ENCODE results near the gene ZNRD2.

Gene ZNRD2

DNA sequence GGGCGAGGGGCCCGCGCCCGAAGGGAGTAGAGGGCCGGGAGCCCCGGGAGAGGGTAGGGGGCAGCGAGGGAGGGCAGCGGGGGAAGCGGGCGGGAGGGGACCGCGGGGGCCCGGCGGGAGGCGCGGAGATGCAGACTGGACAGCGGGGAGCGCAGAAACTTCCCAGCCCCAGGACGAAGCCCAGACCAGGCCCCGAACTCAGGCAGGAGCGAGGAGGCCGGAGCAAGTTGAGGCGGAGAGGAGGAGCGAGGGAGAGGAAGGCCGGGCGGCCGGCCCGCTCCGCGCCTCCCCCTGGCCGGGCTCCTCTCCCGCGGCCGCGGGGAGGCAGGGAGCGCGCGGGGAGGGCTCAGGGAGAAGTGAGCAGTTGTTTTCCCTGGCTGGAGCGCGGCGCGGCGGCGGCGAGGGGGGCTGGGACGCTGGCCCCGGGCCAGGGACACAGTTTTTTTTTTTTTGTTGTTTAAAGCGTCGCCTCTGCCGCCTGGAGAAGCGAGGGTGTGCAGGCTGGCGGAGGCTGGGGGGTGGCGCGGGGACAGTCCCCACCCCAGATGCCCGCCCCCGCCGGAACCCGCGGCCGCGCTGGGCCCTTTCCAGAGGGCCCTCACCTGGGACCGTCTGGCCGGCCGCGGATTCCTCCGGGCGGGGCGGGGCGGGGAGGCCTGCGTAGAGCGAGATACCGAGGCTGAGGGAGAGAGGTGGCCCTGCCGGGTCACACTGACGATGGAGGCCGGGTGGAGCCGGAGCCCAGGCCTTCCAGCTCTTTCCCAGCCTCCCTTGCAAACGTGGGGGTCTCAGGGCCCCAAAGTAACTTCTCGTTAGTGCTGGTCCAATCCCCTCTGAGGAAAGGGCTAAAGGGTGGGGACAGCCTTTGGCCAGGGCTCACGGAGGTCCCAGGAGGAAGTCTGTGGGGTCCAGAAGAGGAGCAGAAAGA, 12.0 kb upstream of the ZNRD2 start, which contains the start of gene LTBP3 (continued):
- TF ChIP-seq ZNF114 (tag by site-specific recombination; IDR thresholded peaks at IDR 0.05) (no peak), ZNF426 (tag by site-specific recombination; IDR thresholded peaks at IDR 0.05) (no peak), ZNF510 (tag by site-specific recombination; IDR thresholded peaks at IDR 0.05; ENCODE audit: insufficient replicate concordance) (no peak), KLF10 (tag by site-specific recombination; IDR thresholded peaks at IDR 0.05) (peak; percentile 26; the same call in 1 of the 2 replicates), KLF8 (tag by site-specific recombination; IDR thresholded peaks at IDR 0.05) (peak; percentile 45; the same call in 1 of the 2 replicates), SP2 (tag by site-specific recombination; IDR thresholded peaks at IDR 0.05) (peak; percentile 18), ZNF121 (tag by site-specific recombination; IDR thresholded peaks at IDR 0.05) (0 out of 2 replicates have a peak, but pooled peaks have one; percentile 9), KLF1 (tag by site-specific recombination; IDR thresholded peaks at IDR 0.05) (no peak), OSR2 (tag by site-specific recombination; IDR thresholded peaks at IDR 0.05) (no peak), ZNF701 (tag by site-specific recombination; IDR thresholded peaks at IDR 0.05) (no peak), ZNF707 (tag by site-specific recombination; IDR thresholded peaks at IDR 0.05) (no peak), ZNF621 (tag by site-specific recombination; IDR thresholded peaks at IDR 0.05) (no peak), ZBTB8A (tag by site-specific recombination; IDR thresholded peaks at IDR 0.05) (peak; percentile 52; the same call in 1 of the 2 replicates), SP7 (tag by site-specific recombination; IDR thresholded peaks at IDR 0.05) (no peak), ZNF521 (tag by site-specific recombination; IDR thresholded peaks at IDR 0.05) (no peak)
- TF ChIP-seq, protein P1, sequence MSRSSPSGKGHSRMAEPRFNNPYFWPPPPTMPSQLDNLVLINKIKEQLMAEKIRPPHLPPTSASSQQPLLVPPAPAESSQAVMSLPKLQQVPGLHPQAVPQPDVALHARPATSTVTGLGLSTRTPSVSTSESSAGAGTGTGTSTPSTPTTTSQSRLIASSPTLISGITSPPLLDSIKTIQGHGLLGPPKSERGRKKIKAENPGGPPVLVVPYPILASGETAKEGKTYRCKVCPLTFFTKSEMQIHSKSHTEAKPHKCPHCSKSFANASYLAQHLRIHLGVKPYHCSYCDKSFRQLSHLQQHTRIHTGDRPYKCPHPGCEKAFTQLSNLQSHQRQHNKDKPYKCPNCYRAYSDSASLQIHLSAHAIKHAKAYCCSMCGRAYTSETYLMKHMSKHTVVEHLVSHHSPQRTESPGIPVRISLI (tag by site-specific recombination; IDR thresholded peaks at IDR 0.05): no peak
- TF ChIP-seq, protein P2, sequence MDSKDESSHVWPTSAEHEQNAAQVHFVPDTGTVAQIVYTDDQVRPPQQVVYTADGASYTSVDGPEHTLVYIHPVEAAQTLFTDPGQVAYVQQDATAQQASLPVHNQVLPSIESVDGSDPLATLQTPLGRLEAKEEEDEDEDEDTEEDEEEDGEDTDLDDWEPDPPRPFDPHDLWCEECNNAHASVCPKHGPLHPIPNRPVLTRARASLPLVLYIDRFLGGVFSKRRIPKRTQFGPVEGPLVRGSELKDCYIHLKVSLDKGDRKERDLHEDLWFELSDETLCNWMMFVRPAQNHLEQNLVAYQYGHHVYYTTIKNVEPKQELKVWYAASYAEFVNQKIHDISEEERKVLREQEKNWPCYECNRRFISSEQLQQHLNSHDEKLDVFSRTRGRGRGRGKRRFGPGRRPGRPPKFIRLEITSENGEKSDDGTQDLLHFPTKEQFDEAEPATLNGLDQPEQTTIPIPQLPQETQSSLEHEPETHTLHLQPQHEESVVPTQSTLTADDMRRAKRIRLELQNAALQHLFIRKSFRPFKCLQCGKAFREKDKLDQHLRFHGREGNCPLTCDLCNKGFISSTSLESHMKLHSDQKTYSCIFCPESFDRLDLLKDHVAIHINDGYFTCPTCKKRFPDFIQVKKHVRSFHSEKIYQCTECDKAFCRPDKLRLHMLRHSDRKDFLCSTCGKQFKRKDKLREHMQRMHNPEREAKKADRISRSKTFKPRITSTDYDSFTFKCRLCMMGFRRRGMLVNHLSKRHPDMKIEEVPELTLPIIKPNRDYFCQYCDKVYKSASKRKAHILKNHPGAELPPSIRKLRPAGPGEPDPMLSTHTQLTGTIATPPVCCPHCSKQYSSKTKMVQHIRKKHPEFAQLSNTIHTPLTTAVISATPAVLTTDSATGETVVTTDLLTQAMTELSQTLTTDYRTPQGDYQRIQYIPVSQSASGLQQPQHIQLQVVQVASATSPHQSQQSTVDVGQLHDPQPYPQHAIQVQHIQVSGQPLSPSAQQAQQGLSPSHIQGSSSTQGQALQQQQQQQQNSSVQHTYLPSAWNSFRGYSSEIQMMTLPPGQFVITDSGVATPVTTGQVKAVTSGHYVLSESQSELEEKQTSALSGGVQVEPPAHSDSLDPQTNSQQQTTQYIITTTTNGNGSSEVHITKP (tag by site-specific recombination; IDR thresholded peaks at IDR 0.05): peak; percentile 72

DNA sequence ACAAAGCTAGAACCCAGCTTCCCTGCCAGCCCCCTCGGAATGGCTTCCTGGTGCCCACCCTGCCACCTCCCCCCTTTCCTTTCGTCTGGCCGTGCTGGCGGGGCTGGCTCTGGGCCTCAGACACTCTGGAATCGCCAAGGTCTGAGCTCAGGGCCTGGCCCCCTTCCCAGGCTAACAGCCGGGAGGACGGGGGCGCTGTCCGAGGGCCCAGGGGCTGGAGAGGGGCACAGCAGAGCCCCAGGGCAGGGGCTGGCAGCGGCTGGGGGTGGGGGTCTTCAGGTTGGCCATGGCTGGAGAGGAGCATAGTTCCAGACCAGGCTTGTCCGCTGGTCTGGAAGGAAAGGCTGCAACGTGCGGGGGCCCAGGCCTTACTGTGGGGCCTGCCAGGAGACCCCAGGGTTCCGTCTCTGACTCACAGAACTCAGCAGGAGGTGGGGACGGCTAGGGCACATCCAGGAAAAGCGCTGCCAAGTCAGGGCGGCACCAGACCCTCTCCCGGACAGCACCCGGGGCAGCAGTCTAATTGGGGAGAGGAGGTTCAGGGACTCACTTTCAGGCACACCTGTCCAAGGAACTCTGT, 11.3 kb upstream of the ZNRD2 start:
- Histone ChIP-seq H3K9me3 (ENCODE audit: control insufficient read depth, insufficient read depth, low read depth, low read length) (no peaks in the 10 kb centered on the region), H3K36me3 (ENCODE audit: control insufficient read depth in 2 of 2, insufficient read depth in 1 of 2, low read length in 2 of 2) (peaks cover 0 to 5% of the 10 kb centered on the region in 2 experiments; a peak in 1 of 3 replicates), H3K27ac (ENCODE audit: extremely low read depth, low read depth, low read length) (peak overlapping the region; percentile 81), H3K4me1 (ENCODE audit: control insufficient read depth, insufficient read depth, low read length) (peaks cover 19% of the 10 kb centered on the region), H3K4me3 (ENCODE audit: low read depth, low read length) (peak overlapping the region; percentile 25)
- ChIA-PET POLR2A (interaction anchor here (0.9 to 4.1 kb wide), 8 partner anchors 11 to 299 kb away, joined by 3 to 41 read pairs (median 7); partner anchors contain the start of genes EHBP1L1, FAM89B, SCYL1 and ZNRD2), CTCF (interaction anchor here (0.5 to 5.3 kb wide), 5 partner anchors 8 to 121 kb away, joined by 3 to 44 read pairs (median 5); partner anchors contain the start of genes FAM89B and ZNRD2)
- TF ChIP-seq ZNF274 (IDR thresholded peaks at IDR 0.05; ENCODE audit: low read length) (no peak), ZNF274 (tag by site-specific recombination; IDR thresholded peaks at IDR 0.05; ENCODE audit: borderline replicate concordance) (no peak), ZNF571 (tag by site-specific recombination; IDR thresholded peaks at IDR 0.05) (no peak), ZIC2 (tag by site-specific recombination; IDR thresholded peaks at IDR 0.05) (peak; percentile 84), ZNF146 (tag by site-specific recombination; IDR thresholded peaks at IDR 0.05) (no peak), BCL11A (tag by site-specific recombination; IDR thresholded peaks at IDR 0.05; ENCODE audit: low read depth) (no peak), GLI4 (tag by site-specific recombination; IDR thresholded peaks at IDR 0.05) (no peak), ZFP41 (tag by site-specific recombination; IDR thresholded peaks at IDR 0.05; ENCODE audit: borderline replicate concordance) (no peak), ZNF558 (tag by site-specific recombination; IDR thresholded peaks at IDR 0.05) (no peak)
- TF ChIP-seq, protein P3, sequence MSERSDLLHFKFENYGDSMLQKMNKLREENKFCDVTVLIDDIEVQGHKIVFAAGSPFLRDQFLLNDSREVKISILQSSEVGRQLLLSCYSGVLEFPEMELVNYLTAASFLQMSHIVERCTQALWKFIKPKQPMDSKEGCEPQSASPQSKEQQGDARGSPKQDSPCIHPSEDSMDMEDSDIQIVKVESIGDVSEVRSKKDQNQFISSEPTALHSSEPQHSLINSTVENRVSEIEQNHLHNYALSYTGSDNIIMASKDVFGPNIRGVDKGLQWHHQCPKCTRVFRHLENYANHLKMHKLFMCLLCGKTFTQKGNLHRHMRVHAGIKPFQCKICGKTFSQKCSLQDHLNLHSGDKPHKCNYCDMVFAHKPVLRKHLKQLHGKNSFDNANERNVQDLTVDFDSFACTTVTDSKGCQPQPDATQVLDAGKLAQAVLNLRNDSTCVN (tag by site-specific recombination; optimal IDR thresholded peaks at IDR 0.05): no peak
- TF ChIP-seq, protein P4, sequence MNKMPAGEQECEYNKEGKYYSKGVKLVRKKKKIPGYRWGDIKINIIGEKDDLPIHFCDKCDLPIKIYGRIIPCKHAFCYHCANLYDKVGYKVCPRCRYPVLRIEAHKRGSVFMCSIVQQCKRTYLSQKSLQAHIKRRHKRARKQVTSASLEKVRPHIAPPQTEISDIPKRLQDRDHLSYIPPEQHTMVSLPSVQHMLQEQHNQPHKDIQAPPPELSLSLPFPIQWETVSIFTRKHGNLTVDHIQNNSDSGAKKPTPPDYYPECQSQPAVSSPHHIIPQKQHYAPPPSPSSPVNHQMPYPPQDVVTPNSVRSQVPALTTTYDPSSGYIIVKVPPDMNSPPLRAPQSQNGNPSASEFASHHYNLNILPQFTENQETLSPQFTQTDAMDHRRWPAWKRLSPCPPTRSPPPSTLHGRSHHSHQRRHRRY (tag by site-specific recombination; IDR thresholded peaks at IDR 0.05): no peak
